ENCODE results near the gene ZNF792. TPM values are rescaled to one million over a fixed set of nuclear protein-coding genes. Genes with fewer than 3 reads are reported as not detected.
"Not testable (repeated sequence)": the region's sequence is repeated elsewhere in the genome, so short reads cannot be mapped to it uniquely, and the experiment has no call there.

Gene ZNF792
- polyA plus RNA-seq, 1 donor from 2014 or later, result 3.7 TPM

DNA sequence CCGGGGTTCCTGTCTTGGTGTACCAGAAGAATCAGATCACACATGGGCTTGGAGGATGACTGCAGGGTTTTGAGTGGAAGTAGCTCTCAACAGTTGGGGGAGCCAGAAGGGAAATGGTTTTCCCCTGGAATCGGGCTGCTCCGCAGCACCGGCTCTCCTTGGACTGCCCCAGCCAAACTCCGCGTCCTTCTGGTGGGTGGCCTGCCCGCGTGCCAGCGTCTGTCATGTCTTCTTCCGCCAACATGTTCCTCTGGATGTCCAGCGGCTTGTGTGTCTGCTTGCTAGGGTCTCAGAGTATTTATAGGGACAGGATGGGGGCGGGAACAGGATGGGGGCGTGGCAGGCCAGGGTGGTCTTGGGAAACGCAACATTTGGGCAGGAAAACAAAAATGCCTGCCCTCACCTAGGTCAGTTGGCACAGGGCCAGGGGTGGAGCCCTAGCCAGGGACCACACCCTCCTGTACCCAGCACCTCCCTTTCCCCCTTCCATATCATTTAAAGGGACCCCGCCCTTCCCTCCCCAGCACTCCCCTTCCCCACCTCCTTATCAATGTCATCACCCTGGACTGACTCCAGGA lies 38.7 kb downstream of the ZNF792 start:
- Histone ChIP-seq H3F3A (ENCODE audit: insufficient read depth, low read length, poor library complexity, severe bottlenecking) (peaks cover 3% of the 10 kb centered on the region), H3K9ac (ENCODE audit: low read length) (no peak overlapping the region), H3K79me2 (replicated peaks; ENCODE audit: insufficient read depth, low read length) (no peaks in the 10 kb centered on the region), H3K27me3 (ENCODE audit: insufficient read depth, low read depth, low read length) (no peaks in the 10 kb centered on the region), H2AFZ (ENCODE audit: low read depth, low read length) (no peak overlapping the region), H4K20me1 (ENCODE audit: insufficient read depth) (no peaks in the 10 kb centered on the region), H3K9me2 (ENCODE audit: insufficient read depth, low read length) (no peaks in the 10 kb centered on the region), H3K27ac (ENCODE audit: low read length) (no peak overlapping the region), H3K36me3 (ENCODE audit: insufficient read depth, low read length) (no peaks in the 10 kb centered on the region), H3K9me3 (ENCODE audit: low read length) (no peaks in the 10 kb centered on the region), H3K4me3 (ENCODE audit: low read length) (no peak overlapping the region), H3K4me2 (ENCODE audit: low read length) (no peak overlapping the region)
- TF ChIP-seq MXI1 (conservative IDR thresholded peaks at IDR 0.05; ENCODE audit: poor library complexity, severe bottlenecking) (no peak), EZH2 (IDR thresholded peaks at IDR 0.05; ENCODE audit: borderline replicate concordance, insufficient read depth, low read length, poor library complexity, severe bottlenecking) (no peak), RAD21 (conservative IDR thresholded peaks at IDR 0.05) (no peak), TAF1 (IDR thresholded peaks at IDR 0.05; ENCODE audit: low read depth) (no peak), SMC3 (conservative IDR thresholded peaks at IDR 0.05; ENCODE audit: poor library complexity) (no peak), REST (IDR thresholded peaks at IDR 0.05; ENCODE audit: borderline replicate concordance) (no peak), EP300 (conservative IDR thresholded peaks at IDR 0.05; ENCODE audit: poor library complexity, severe bottlenecking) (no peak), POLR2AphosphoS5 (IDR thresholded peaks at IDR 0.05) (no peak)
- TF ChIP-seq, protein P1, sequence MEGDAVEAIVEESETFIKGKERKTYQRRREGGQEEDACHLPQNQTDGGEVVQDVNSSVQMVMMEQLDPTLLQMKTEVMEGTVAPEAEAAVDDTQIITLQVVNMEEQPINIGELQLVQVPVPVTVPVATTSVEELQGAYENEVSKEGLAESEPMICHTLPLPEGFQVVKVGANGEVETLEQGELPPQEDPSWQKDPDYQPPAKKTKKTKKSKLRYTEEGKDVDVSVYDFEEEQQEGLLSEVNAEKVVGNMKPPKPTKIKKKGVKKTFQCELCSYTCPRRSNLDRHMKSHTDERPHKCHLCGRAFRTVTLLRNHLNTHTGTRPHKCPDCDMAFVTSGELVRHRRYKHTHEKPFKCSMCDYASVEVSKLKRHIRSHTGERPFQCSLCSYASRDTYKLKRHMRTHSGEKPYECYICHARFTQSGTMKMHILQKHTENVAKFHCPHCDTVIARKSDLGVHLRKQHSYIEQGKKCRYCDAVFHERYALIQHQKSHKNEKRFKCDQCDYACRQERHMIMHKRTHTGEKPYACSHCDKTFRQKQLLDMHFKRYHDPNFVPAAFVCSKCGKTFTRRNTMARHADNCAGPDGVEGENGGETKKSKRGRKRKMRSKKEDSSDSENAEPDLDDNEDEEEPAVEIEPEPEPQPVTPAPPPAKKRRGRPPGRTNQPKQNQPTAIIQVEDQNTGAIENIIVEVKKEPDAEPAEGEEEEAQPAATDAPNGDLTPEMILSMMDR (IDR thresholded peaks at IDR 0.05; ENCODE audit: poor library complexity, severe bottlenecking), result no peak

GRCh38 chr19:34920090-34920786 lies 43.8 kb downstream of the ZNF792 start:
- not testable (repeated sequence) for H3K9me3 ChIP-seq (ENCODE audit: low read length)

More at GRCh38 chr19:34920090-34920786, 43.8 kb downstream of the ZNF792 start:
- H3K79me2 ChIP-seq (replicated peaks; ENCODE audit: insufficient read depth, low read length); H3K4me3 ChIP-seq (ENCODE audit: low read length); H2AFZ ChIP-seq (ENCODE audit: low read depth, low read length); H3K9ac ChIP-seq (ENCODE audit: low read length); H4K20me1 ChIP-seq (ENCODE audit: insufficient read depth); H3F3A ChIP-seq (ENCODE audit: insufficient read depth, low read length, poor library complexity, severe bottlenecking); H3K4me2 ChIP-seq (ENCODE audit: low read length); H3K36me3 ChIP-seq (ENCODE audit: insufficient read depth, low read length); H3K9me2 ChIP-seq (ENCODE audit: insufficient read depth, low read length); H3K27ac ChIP-seq (ENCODE audit: low read length); H3K27me3 ChIP-seq (ENCODE audit: insufficient read depth, low read depth, low read length): not testable (repeated sequence)

Measured in neural cell (in vitro differentiated cells).